ENCODE measurements around the gene POLR3B. TPM values are rescaled to one million over a fixed set of nuclear protein-coding genes. Genes with fewer than 3 reads are reported as not detected.

Gene POLR3B
- total RNA-seq, 4 donors from 2014 or later = 5.7 to 7.9 (median 6.4) TPM

GRCh38 chr12:106480251-106480650 is 122.7 kb downstream of the POLR3B start:
- H3K4me1 ChIP-seq = no peaks in the 10 kb centered on the region
- no peak for ATAC-seq
- no peak overlapping the region for H3K27ac ChIP-seq
- H3K4me3 ChIP-seq = no peak overlapping the region
- 100% methylated on average over 1 of the region's 1 CpG; no CpG with 5 or more reads in 1 of the 2 donors for WGBS, 2 donors (ENCODE audit: low coverage in 1 of 2)
- no peaks in the 10 kb centered on the region for H3K27me3 ChIP-seq
- TF ChIP-seq EP300 (IDR thresholded peaks at IDR 0.05) = no peak
- TF ChIP-seq CTCF (IDR thresholded peaks at IDR 0.05) = no peak
- no peak for TF ChIP-seq POLR2AphosphoS5 (IDR thresholded peaks at IDR 0.05)
- TF ChIP-seq POLR2A (IDR thresholded peaks at IDR 0.05) = no peak
- no peaks in the 10 kb centered on the region for H3K9me3 ChIP-seq
- peaks cover 0 to 8% of the 10 kb centered on the region in 2 donors for H3K36me3 ChIP-seq

GRCh38 chr12:106481246-106481645 is 123.7 kb downstream of the POLR3B start:
- no peak for ATAC-seq
- Histone ChIP-seq H3K36me3 (peaks cover 0 to 8% of the 10 kb centered on the region in 2 donors), H3K27me3 (no peaks in the 10 kb centered on the region), H3K4me3 (no peak overlapping the region), H3K27ac (no peak overlapping the region), H3K9me3 (no peaks in the 10 kb centered on the region), H3K4me1 (no peaks in the 10 kb centered on the region)
- no peak for TF ChIP-seq CTCF (IDR thresholded peaks at IDR 0.05)
- no peak for TF ChIP-seq POLR2AphosphoS5 (IDR thresholded peaks at IDR 0.05)
- no peak for TF ChIP-seq EP300 (IDR thresholded peaks at IDR 0.05)
- TF ChIP-seq POLR2A (IDR thresholded peaks at IDR 0.05) = no peak
- 88 to 89% methylated on average over 6 of the region's 6 CpGs for WGBS, 2 donors (ENCODE audit: low coverage in 1 of 2)

GRCh38 chr12:106487664-106488063 is 130.1 kb downstream of the POLR3B start:
- TF ChIP-seq EP300 (IDR thresholded peaks at IDR 0.05) (no peak), POLR2AphosphoS5 (IDR thresholded peaks at IDR 0.05) (no peak), POLR2A (IDR thresholded peaks at IDR 0.05) (no peak), CTCF (IDR thresholded peaks at IDR 0.05) (no peak)
- Histone ChIP-seq H3K4me1 (no peaks in the 10 kb centered on the region), H3K27ac (no peak overlapping the region), H3K36me3 (no peaks in the 10 kb centered on the region), H3K9me3 (no peaks in the 10 kb centered on the region), H3K27me3 (no peaks in the 10 kb centered on the region), H3K4me3 (no peak overlapping the region)
- WGBS, 2 donors (ENCODE audit: low coverage in 1 of 2) = 81 to 86% methylated on average over 3 of the region's 5 CpGs
- no peak for ATAC-seq

GRCh38 chr12:106488884-106489283 is 131.3 kb downstream of the POLR3B start:
- ATAC-seq = no peak
- Histone ChIP-seq H3K27me3 (no peaks in the 10 kb centered on the region), H3K4me3 (no peak overlapping the region), H3K36me3 (no peaks in the 10 kb centered on the region), H3K4me1 (no peaks in the 10 kb centered on the region), H3K9me3 (no peaks in the 10 kb centered on the region), H3K27ac (no peak overlapping the region)
- TF ChIP-seq POLR2A (IDR thresholded peaks at IDR 0.05) = no peak
- no peak for TF ChIP-seq CTCF (IDR thresholded peaks at IDR 0.05)
- TF ChIP-seq POLR2AphosphoS5 (IDR thresholded peaks at IDR 0.05) = no peak
- no peak for TF ChIP-seq EP300 (IDR thresholded peaks at IDR 0.05)
- WGBS, 2 donors (ENCODE audit: low coverage in 1 of 2) = 88 to 91% methylated on average over 2 to 3 of the region's 3 CpGs

- Histone ChIP-seq H3K36me3 (no peaks in the 10 kb centered on the region), H3K27ac (no peak overlapping the region), H3K4me3 (no peak overlapping the region), H3K9me3 (no peaks in the 10 kb centered on the region), H3K27me3 (no peaks in the 10 kb centered on the region), H3K4me1 (no peaks in the 10 kb centered on the region)
- TF ChIP-seq POLR2AphosphoS5 (IDR thresholded peaks at IDR 0.05) = no peak
- no peak for TF ChIP-seq POLR2A (IDR thresholded peaks at IDR 0.05)
- TF ChIP-seq CTCF (IDR thresholded peaks at IDR 0.05) = no peak
- TF ChIP-seq EP300 (IDR thresholded peaks at IDR 0.05) = no peak
- WGBS, 2 donors (ENCODE audit: low coverage in 1 of 2) = 88 to 93% methylated on average over 5 of the region's 5 CpGs
- no peak for ATAC-seq
These were observed 132.7 kb downstream of the POLR3B start for GRCh38 chr12:106490264-106490663.
